Panc1 (cell line): ENCODE results near the gene ZNF716. TPM values are rescaled to one million over a fixed set of nuclear protein-coding genes. Genes with fewer than 3 reads are reported as not detected.
"Not testable (repeated sequence)": the region's sequence is repeated elsewhere in the genome, so short reads cannot be mapped to it uniquely, and the experiment has no call there.

Source experiments
- ATAC-seq: fragments of 200-7000 bp; cut with Tn5 transposase; 2 replicates; pipeline ENCODE4 v1.9.1; 2020; ENCODE audit warnings: mild to moderate bottlenecking, moderate library complexity
- BruUV-seq: library from RNA; stranded (reverse); fragments of 400-500 nt; replicated peaks from 2 replicates; lab custom pipeline; 2021; lab: Mats Ljungman, UMichigan
- CTCF ChIA-PET: fragments of 300-600 bp; sonication (Branson Sonifier 250); formaldehyde crosslinking; loops from one replicate; lab custom pipeline; 2022; ENCODE audit warnings: antibody characterized with exemption; lab: Charles Lee
- POLR2A ChIA-PET: fragments of 300-600 bp; sonication (Branson Sonifier 250); formaldehyde crosslinking; loops from one replicate; lab custom pipeline; 2022; ENCODE audit warnings: antibody characterized with exemption; lab: Charles Lee
- DNase-seq: peaks from one replicate; pipeline ENCODE4 v3.0.0-alpha.2; 2010; ENCODE audit warnings: low read depth, low spot score
- H3K27ac ChIP-seq: 2 replicates; pipeline ENCODE4 v1.5.1; 2011; ENCODE audit warnings: mild to moderate bottlenecking, low read length, inconsistent platforms
- H3K27me3 ChIP-seq: fragments of 200-500 bp; sonication (Bioruptor generic); 2 replicates; pipeline ENCODE4 v1.6.0; 2014; ENCODE audit warnings: low read length, inconsistent platforms; ENCODE audit not compliant: control insufficient read depth, insufficient read depth
- H3K36me3 ChIP-seq: fragments of 200-500 bp; sonication (Bioruptor generic); 2 replicates; pipeline ENCODE4 v1.5.1; 2014; ENCODE audit warnings: inconsistent platforms, mild to moderate bottlenecking, low read length, moderate library complexity; ENCODE audit not compliant: control insufficient read depth, insufficient read depth
- H3K4me1 ChIP-seq: 2 replicates; pipeline ENCODE4 v1.5.1; 2011; ENCODE audit warnings: inconsistent platforms, mild to moderate bottlenecking, low read length, moderate library complexity; ENCODE audit not compliant: control insufficient read depth, insufficient read depth
- H3K4me3 ChIP-seq, 2 experiments: 2 replicates each; pipeline ENCODE4 v1.5.1; 2011 to 2012; ENCODE audit warnings: low read depth in 2 of 2, low read length in 2 of 2, mild to moderate bottlenecking in 2 of 2, inconsistent platforms in 1 of 2, moderate library complexity in 1 of 2
- H3K9me3 ChIP-seq: fragments of 200-500 bp; sonication (Bioruptor generic); 2 replicates; pipeline ENCODE4 v1.5.1; 2014; ENCODE audit warnings: low read depth, mild to moderate bottlenecking, inconsistent platforms, low read length, moderate library complexity; ENCODE audit not compliant: control insufficient read depth, insufficient read depth
- POLR2AphosphoS5 ChIP-seq: IDR thresholded peaks from 2 replicates; pipeline ENCODE4 v1.6.1; 2012; ENCODE audit warnings: mild to moderate bottlenecking, low read depth, low read length, moderate library complexity
- SIN3A ChIP-seq: IDR thresholded peaks from 2 replicates; pipeline ENCODE4 v1.6.1; 2012; ENCODE audit warnings: low read depth, mild to moderate bottlenecking, low read length, moderate library complexity, borderline replicate concordance; ENCODE audit not compliant: insufficient read depth
- TCF7L2 ChIP-seq: IDR thresholded peaks from 2 replicates; pipeline ENCODE4 v1.6.1; 2011; ENCODE audit warnings: mild to moderate bottlenecking, low read depth, low read length, inconsistent platforms
- in situ Hi-C: cut with HindIII; loops from 2 replicates; pipeline ENCODE4 v1.10.0; 2016; ENCODE audit warnings: low sequenced_read_pairs, low pct_unique_long_range_greater_than_20kb
- intact Hi-C: fragments of 100-400 bp; cut with micrococcal nuclease; formaldehyde crosslinking; loops from one replicate; pipeline ENCODE4 v1.10.0; 2022; ENCODE audit not compliant: unreplicated experiment
- total RNA-seq: library from RNA; stranded (reverse); gene quantifications from one replicate; pipeline ENCODE4 v1.2.1, GENCODE V29; 2021; ENCODE audit not compliant: unreplicated experiment
- TF ChIP-seq, protein P1 (sequence below): fragments of 450-650 bp; IDR thresholded peaks from 2 replicates; pipeline ENCODE4 v1.5.1; 2017; ENCODE audit warnings: mild to moderate bottlenecking
- TF ChIP-seq, protein P2 (sequence below), 2 experiments: IDR thresholded peaks; 2 replicates each; pipeline ENCODE4 v1.6.1; 2011 to 2012; ENCODE audit warnings: low read depth in 2 of 2, control low read depth in 1 of 2, low read length in 1 of 2, mild to moderate bottlenecking in 1 of 2, moderate library complexity in 1 of 2; ENCODE audit not compliant: insufficient read depth in 1 of 2

ZNF716 gene
- total RNA-seq, 1 experiment from 2014 or later: 0.36 TPM

DNA sequence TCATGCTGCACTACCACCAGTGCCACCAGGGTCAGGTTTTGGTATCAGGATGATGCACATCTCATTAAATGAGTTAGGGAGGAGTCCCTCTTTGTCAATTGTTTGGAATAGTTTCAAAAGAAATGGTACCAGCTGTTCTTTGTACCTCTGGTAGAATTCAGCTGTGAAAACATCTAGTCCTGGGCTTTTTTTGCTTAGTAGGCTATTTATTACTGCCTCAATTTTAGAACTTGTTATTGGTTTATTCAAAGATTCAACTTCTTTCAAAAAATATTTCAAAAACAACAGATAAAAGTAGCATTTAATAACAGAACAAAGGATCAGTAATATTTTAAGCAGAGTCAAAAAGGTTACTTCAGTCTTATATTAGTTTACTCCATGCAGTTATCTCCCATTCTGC is 6.4 kb upstream of the ZNF716 start:
- intact Hi-C loops: no loop called here
- DNase-seq (no peak), ATAC-seq (no peak)
- no peak for TF ChIP-seq TCF7L2
- TF ChIP-seq, protein P1, sequence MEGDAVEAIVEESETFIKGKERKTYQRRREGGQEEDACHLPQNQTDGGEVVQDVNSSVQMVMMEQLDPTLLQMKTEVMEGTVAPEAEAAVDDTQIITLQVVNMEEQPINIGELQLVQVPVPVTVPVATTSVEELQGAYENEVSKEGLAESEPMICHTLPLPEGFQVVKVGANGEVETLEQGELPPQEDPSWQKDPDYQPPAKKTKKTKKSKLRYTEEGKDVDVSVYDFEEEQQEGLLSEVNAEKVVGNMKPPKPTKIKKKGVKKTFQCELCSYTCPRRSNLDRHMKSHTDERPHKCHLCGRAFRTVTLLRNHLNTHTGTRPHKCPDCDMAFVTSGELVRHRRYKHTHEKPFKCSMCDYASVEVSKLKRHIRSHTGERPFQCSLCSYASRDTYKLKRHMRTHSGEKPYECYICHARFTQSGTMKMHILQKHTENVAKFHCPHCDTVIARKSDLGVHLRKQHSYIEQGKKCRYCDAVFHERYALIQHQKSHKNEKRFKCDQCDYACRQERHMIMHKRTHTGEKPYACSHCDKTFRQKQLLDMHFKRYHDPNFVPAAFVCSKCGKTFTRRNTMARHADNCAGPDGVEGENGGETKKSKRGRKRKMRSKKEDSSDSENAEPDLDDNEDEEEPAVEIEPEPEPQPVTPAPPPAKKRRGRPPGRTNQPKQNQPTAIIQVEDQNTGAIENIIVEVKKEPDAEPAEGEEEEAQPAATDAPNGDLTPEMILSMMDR: no peak
- TF ChIP-seq POLR2AphosphoS5: no peak
- no peak for TF ChIP-seq SIN3A
- TF ChIP-seq, protein P2, sequence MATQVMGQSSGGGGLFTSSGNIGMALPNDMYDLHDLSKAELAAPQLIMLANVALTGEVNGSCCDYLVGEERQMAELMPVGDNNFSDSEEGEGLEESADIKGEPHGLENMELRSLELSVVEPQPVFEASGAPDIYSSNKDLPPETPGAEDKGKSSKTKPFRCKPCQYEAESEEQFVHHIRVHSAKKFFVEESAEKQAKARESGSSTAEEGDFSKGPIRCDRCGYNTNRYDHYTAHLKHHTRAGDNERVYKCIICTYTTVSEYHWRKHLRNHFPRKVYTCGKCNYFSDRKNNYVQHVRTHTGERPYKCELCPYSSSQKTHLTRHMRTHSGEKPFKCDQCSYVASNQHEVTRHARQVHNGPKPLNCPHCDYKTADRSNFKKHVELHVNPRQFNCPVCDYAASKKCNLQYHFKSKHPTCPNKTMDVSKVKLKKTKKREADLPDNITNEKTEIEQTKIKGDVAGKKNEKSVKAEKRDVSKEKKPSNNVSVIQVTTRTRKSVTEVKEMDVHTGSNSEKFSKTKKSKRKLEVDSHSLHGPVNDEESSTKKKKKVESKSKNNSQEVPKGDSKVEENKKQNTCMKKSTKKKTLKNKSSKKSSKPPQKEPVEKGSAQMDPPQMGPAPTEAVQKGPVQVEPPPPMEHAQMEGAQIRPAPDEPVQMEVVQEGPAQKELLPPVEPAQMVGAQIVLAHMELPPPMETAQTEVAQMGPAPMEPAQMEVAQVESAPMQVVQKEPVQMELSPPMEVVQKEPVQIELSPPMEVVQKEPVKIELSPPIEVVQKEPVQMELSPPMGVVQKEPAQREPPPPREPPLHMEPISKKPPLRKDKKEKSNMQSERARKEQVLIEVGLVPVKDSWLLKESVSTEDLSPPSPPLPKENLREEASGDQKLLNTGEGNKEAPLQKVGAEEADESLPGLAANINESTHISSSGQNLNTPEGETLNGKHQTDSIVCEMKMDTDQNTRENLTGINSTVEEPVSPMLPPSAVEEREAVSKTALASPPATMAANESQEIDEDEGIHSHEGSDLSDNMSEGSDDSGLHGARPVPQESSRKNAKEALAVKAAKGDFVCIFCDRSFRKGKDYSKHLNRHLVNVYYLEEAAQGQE (IDR thresholded peaks at IDR 0.05; ENCODE audit: insufficient read depth in 1 of 2, low read depth in 2 of 2, low read length in 1 of 2): no peak
- ChIA-PET POLR2A (no interaction called here), CTCF (no interaction called here)
- BruUV-seq: no TSS peak
- in situ Hi-C loops: no loop called here
- Histone ChIP-seq H3K4me3 (no peak overlapping the region), H3K27me3 (no peaks in the 10 kb centered on the region), H3K4me1 (no peaks in the 10 kb centered on the region), H3K36me3 (no peaks in the 10 kb centered on the region), H3K9me3 (no peaks in the 10 kb centered on the region), H3K27ac (no peak overlapping the region)

DNA sequence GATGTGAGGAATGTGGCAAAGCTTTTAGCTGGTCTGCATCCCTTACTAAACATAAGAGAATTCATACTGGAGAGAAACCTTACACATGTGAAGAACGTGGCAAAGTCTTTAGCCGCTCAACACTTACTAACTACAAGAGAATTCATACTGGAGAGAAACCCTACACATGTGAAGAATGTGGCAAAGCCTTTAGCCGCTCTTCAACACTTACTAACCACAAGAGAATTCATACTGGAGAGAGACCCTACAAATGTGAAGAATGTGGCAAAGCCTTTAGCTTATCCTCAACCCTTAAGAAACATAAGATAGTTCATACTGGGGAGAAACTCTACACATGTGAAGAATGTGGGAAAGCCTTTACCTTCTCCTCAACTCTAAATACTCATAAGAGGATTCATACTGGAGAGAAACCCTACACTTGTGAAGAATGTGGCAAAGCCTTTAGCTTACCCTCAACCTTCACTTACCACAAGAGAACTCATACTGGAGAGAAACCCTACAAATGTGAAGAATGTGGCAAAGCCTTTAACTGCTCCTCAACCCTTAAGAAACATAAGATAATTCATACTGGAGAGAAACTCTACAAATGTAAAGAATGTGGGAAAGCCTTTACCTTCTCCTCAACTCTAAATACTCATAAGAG is 19.3 kb downstream of the ZNF716 start:
- DNase-seq, ATAC-seq, H3K27me3 ChIP-seq, H3K36me3 ChIP-seq, POLR2A ChIA-PET, in situ Hi-C loops, intact Hi-C loops, H3K4me1 ChIP-seq, H3K4me3 ChIP-seq, BruUV-seq, H3K27ac ChIP-seq, CTCF ChIA-PET: not testable (repeated sequence)
- peaks cover 59% of the 10 kb centered on the region for H3K9me3 ChIP-seq

DNA sequence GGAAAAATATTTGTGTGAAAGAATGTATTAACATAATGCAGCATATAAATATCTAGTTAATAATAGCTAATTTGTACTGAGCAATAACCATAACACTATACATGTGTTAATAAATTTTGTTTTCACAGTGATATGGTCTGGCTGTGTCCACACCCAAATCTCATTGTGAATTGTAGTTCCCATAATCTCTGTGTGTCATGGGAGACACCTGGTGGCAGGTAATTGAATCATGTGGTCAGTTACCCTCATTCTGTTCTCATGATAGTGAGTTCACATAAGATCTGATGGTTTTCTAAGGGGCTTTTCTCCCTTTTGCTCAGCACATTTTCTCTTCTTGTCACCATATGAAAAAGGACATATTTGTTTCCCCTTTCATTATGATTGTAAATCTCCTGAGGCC is 30.3 kb downstream of the ZNF716 start:
- intact Hi-C loops, CTCF ChIA-PET, H3K27ac ChIP-seq, POLR2A ChIA-PET, H3K4me1 ChIP-seq, in situ Hi-C loops, BruUV-seq, H3K27me3 ChIP-seq, DNase-seq, H3K4me3 ChIP-seq, ATAC-seq, H3K36me3 ChIP-seq: not testable (repeated sequence)
- peaks cover 13% of the 10 kb centered on the region; the same call in 1 of the 2 replicates for H3K9me3 ChIP-seq

DNA sequence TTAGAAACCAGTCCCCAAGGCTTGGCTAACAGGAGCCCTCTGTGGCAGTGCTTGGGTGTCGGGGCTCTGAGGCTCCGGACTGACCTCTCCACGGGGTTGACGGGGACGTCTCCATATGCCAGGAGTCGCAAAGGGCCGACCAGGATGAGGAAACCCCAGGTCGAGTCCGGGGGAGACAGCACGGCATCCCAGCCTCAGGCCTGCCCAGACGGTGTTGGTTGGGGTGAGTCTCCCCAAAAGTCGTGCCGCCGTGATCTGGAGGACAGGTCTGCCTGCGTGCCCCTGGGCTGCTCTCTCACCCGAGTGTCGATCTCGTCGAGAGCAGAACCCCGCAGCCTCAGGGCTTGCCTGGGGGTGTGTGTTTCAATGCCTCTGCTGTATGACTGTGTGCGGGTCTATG is 35.0 kb downstream of the ZNF716 start:
- H3K4me1 ChIP-seq, H3K27me3 ChIP-seq, ATAC-seq, H3K9me3 ChIP-seq, intact Hi-C loops, BruUV-seq, H3K27ac ChIP-seq, POLR2A ChIA-PET, H3K4me3 ChIP-seq, in situ Hi-C loops, DNase-seq, CTCF ChIA-PET, H3K36me3 ChIP-seq: not testable (repeated sequence)
